Vagina (tissue), 2 donors: Measurements from ENCODE around the gene NT5C2.

Source experiments
- POLR2A ChIP-seq, 2 donors: fragments of 450-650 bp; IDR thresholded peaks; one replicate each; pipeline ENCODE4 v1.6.1; 2017; ENCODE audit warnings: antibody characterized with exemption in 2 of 2, mild to moderate bottlenecking in 2 of 2, moderate library complexity in 2 of 2
- POLR2AphosphoS5 ChIP-seq, 2 donors: sonication (generic); formaldehyde crosslinking; IDR thresholded peaks; one replicate each; pipeline ENCODE4 v1.9.0; 2017; ENCODE audit warnings: antibody characterized with exemption in 2 of 2, mild to moderate bottlenecking in 2 of 2, low read depth in 1 of 2; ENCODE audit not compliant: insufficient read depth in 1 of 2
- TF ChIP-seq, protein P1 (sequence below), 3 experiments: fragments of 450-650 bp in 2 of 3; fragments of 200-600 bp in 1 of 3; sonication (generic) in 1 of 3; IDR thresholded peaks; one replicate each; pipeline ENCODE4 v1.5.1; 2017 to 2019; ENCODE audit warnings: antibody characterized with exemption in 3 of 3, mild to moderate bottlenecking in 2 of 3, moderate library complexity in 2 of 3

DNA sequence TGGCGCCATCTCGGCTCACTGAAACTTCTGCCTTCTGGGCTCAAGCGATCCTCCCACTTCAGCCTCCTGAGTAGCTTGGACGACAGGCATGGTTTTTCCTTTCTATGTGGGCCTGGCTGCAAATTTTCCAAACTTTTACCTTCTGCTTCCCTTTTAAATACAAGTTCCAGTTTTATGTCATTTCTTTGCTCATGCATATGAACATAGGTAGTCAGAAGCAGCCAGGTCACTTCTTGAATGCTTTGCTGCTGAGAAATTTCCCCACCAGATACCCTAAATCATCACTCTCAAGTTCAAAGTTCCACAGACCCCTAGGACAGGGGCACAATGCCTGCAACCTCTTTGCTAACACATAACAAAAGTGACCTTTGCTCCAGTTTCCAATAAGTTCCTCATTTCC lies 31.1 kb upstream of the NT5C2 start:
- TF ChIP-seq, protein P1, sequence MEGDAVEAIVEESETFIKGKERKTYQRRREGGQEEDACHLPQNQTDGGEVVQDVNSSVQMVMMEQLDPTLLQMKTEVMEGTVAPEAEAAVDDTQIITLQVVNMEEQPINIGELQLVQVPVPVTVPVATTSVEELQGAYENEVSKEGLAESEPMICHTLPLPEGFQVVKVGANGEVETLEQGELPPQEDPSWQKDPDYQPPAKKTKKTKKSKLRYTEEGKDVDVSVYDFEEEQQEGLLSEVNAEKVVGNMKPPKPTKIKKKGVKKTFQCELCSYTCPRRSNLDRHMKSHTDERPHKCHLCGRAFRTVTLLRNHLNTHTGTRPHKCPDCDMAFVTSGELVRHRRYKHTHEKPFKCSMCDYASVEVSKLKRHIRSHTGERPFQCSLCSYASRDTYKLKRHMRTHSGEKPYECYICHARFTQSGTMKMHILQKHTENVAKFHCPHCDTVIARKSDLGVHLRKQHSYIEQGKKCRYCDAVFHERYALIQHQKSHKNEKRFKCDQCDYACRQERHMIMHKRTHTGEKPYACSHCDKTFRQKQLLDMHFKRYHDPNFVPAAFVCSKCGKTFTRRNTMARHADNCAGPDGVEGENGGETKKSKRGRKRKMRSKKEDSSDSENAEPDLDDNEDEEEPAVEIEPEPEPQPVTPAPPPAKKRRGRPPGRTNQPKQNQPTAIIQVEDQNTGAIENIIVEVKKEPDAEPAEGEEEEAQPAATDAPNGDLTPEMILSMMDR (IDR thresholded peaks at IDR 0.05) = no peak
- no peak for TF ChIP-seq POLR2A (IDR thresholded peaks at IDR 0.05)
- TF ChIP-seq POLR2AphosphoS5 (IDR thresholded peaks at IDR 0.05; ENCODE audit: insufficient read depth in 1 of 2, low read depth in 1 of 2) = no peak
